Fibroblast of lung (primary cell): Measurements from ENCODE around the gene WDR53. TPM values are rescaled to one million over a fixed set of nuclear protein-coding genes. Genes with fewer than 3 reads are reported as not detected.

Source experiments
- DNase-seq, 2 donors: peaks; one replicate each; pipeline versions ENCODE4 v3.0.0 to v3.0.0-alpha.2; 2010; ENCODE audit warnings: low read depth in 2 of 2
- H2AFZ ChIP-seq: 2 replicates; pipeline ENCODE4 v1.5.1; 2012; ENCODE audit warnings: low read length, control low read depth, inconsistent platforms
- H3K27ac ChIP-seq: 2 replicates; pipeline ENCODE4 v1.5.1; 2011; ENCODE audit warnings: low read length, control low read depth; ENCODE audit not compliant: insufficient read depth
- H3K27me3 ChIP-seq: 2 replicates; pipeline ENCODE4 v1.5.1; 2011; ENCODE audit warnings: mild to moderate bottlenecking, low read length; ENCODE audit not compliant: control insufficient read depth, insufficient read depth
- H3K36me3 ChIP-seq: 2 replicates; pipeline ENCODE4 v1.5.1; 2011; ENCODE audit warnings: low read length; ENCODE audit not compliant: control insufficient read depth, insufficient read depth
- H3K4me1 ChIP-seq: 2 replicates; pipeline ENCODE4 v1.5.1; 2011; ENCODE audit warnings: low read length; ENCODE audit not compliant: control insufficient read depth, insufficient read depth; ENCODE audit errors: extremely low read depth
- H3K4me2 ChIP-seq: 2 replicates; pipeline ENCODE4 v1.5.1; 2011; ENCODE audit warnings: low read length, control low read depth; ENCODE audit not compliant: insufficient read depth; ENCODE audit errors: extremely low read depth
- H3K4me3 ChIP-seq, 4 experiments: fragments of 200-600 bp in 1 of 4; sonication (generic) in 1 of 4; replicated peaks in 1 of 4; 2 replicates each; pipeline ENCODE4 v1.5.1; 2011 to 2016; ENCODE audit warnings: low read length in 4 of 4, low read depth in 3 of 4, mild to moderate bottlenecking in 3 of 4, control low read depth in 2 of 4, inconsistent platforms in 1 of 4, mixed read lengths in 1 of 4; ENCODE audit not compliant: insufficient read depth in 1 of 4; ENCODE audit errors: control extremely low read depth in 1 of 4
- H3K79me2 ChIP-seq: 2 replicates; pipeline ENCODE4 v1.5.1; 2012; ENCODE audit warnings: mild to moderate bottlenecking, low read length, inconsistent platforms; ENCODE audit not compliant: control insufficient read depth, insufficient read depth
- H3K9ac ChIP-seq: 2 replicates; pipeline ENCODE4 v1.5.1; 2011; ENCODE audit warnings: mild to moderate bottlenecking, low read length, control low read depth; ENCODE audit not compliant: insufficient read depth
- H3K9me3 ChIP-seq: 2 replicates; pipeline ENCODE4 v1.5.1; 2012; ENCODE audit warnings: low read depth, low read length; ENCODE audit not compliant: control insufficient read depth, insufficient read depth
- H4K20me1 ChIP-seq: 2 replicates; pipeline ENCODE4 v1.5.1; 2011; ENCODE audit warnings: low read length; ENCODE audit not compliant: control insufficient read depth, insufficient read depth; ENCODE audit errors: extremely low read depth
- CTCF ChIP-seq, 2 donors: IDR thresholded peaks in 1 of 2; conservative IDR thresholded peaks in 1 of 2; 1 replicate in 1 of 2; 2 replicates in 1 of 2; pipeline ENCODE4 v1.5.1; 2011 to 2012; ENCODE audit warnings: low read length in 2 of 2, control low read depth in 1 of 2, inconsistent platforms in 1 of 2, low read depth in 1 of 2, mild to moderate bottlenecking in 1 of 2
- EZH2 ChIP-seq: IDR thresholded peaks from 2 replicates; pipeline ENCODE4 v1.5.1; 2012; ENCODE audit warnings: low read length, control low read depth, mild to moderate bottlenecking; ENCODE audit errors: missing control alignments
- polyA plus RNA-seq, 2 donors: library from polyadenylated mRNA; depleted of rRNA in 1 of 2; stranded (reverse) in 1 of 2; unstranded in 1 of 2; fragments of >200 nt; gene quantifications; 2 replicates each; pipeline ENCODE4 v1.2.1, GENCODE V29; 2011 to 2012; ENCODE audit warnings: missing spikeins in 1 of 2
- total RNA-seq: library from RNA; depleted of rRNA; stranded (reverse); fragments of >200 nt; gene quantifications from 2 replicates; pipeline ENCODE4 v1.2.1, GENCODE V29; 2014

WDR53 gene
- total and polyA plus RNA-seq, 2 donors (not counting 1 experiment from before 2014, with no cell fraction given): 8.3 TPM

GRCh38 chr3:196569003-196569516 is 706 bp upstream of the WDR53 start:
- TF ChIP-seq CTCF (conservative IDR thresholded peaks at IDR 0.05 in 1 of 2, IDR thresholded peaks at IDR 0.05 in 1 of 2; ENCODE audit: low read depth in 1 of 2, low read length in 2 of 2) (no peak), EZH2 (no peak)
- H4K20me1 ChIP-seq: no peaks in the 10 kb centered on the region
- H3K4me3 ChIP-seq: peak overlapping the region; percentile 71 to 99 (median 89)
- peak overlapping the region; percentile 38 for H3K4me2 ChIP-seq
- DNase-seq: peak; percentile 7 to 49
- H3K36me3 ChIP-seq: no peaks in the 10 kb centered on the region
- peak overlapping the region; percentile 69 for H3K9ac ChIP-seq
- no peaks in the 10 kb centered on the region for H3K9me3 ChIP-seq
- peaks cover 2% of the 10 kb centered on the region for H3K4me1 ChIP-seq
- H3K27me3 ChIP-seq: no peaks in the 10 kb centered on the region
- H2AFZ ChIP-seq: peak overlapping the region; percentile 80
- peaks cover 43% of the 10 kb centered on the region for H3K79me2 ChIP-seq
- H3K27ac ChIP-seq: peak overlapping the region; percentile 63

GRCh38 chr3:196563721-196564225 is 4.6 kb downstream of the WDR53 start:
- Histone ChIP-seq H3K27ac (no peak overlapping the region), H3K4me2 (no peak overlapping the region), H3K9me3 (no peaks in the 10 kb centered on the region), H3K36me3 (no peaks in the 10 kb centered on the region), H3K4me3 (no peak overlapping the region), H2AFZ (no peak overlapping the region), H3K4me1 (peaks cover 2% of the 10 kb centered on the region), H3K9ac (no peak overlapping the region), H4K20me1 (no peaks in the 10 kb centered on the region), H3K79me2 (peaks cover 16% of the 10 kb centered on the region), H3K27me3 (no peaks in the 10 kb centered on the region)
- DNase-seq: peak in 1 of 2 donors; percentile 52
- TF ChIP-seq EZH2: no peak
- TF ChIP-seq CTCF (conservative IDR thresholded peaks at IDR 0.05 in 1 of 2, IDR thresholded peaks at IDR 0.05 in 1 of 2; ENCODE audit: low read depth in 1 of 2, low read length in 2 of 2): no peak

GRCh38 chr3:196559826-196560225 is 8.5 kb downstream of the WDR53 start:
- Histone ChIP-seq H4K20me1 (no peaks in the 10 kb centered on the region), H3K79me2 (no peaks in the 10 kb centered on the region), H2AFZ (no peak overlapping the region), H3K27me3 (no peaks in the 10 kb centered on the region), H3K4me3 (no peak overlapping the region), H3K9ac (no peak overlapping the region), H3K27ac (no peak overlapping the region), H3K9me3 (no peaks in the 10 kb centered on the region), H3K4me2 (no peak overlapping the region), H3K4me1 (no peaks in the 10 kb centered on the region), H3K36me3 (no peaks in the 10 kb centered on the region)
- DNase-seq: no peak
- TF ChIP-seq CTCF (conservative IDR thresholded peaks at IDR 0.05 in 1 of 2, IDR thresholded peaks at IDR 0.05 in 1 of 2; ENCODE audit: low read depth in 1 of 2, low read length in 2 of 2) (no peak), EZH2 (no peak)
